Astrocyte of the cerebellum (primary cell): Measurements from ENCODE around the gene SMYD2.

Experiments
- DNase-seq: peaks from one replicate; pipeline ENCODE4 v3.0.0-alpha.2; 2011; ENCODE audit warnings: low read depth
- H3K4me3 ChIP-seq: 2 replicates; pipeline ENCODE4 v1.5.1; 2011; ENCODE audit warnings: mild to moderate bottlenecking, low read depth, low read length, moderate library complexity
- in situ Hi-C: cut with HindIII; loops from 2 replicates; pipeline ENCODE4 v1.10.0; 2017; ENCODE audit warnings: low sequenced_read_pairs
- TF ChIP-seq, protein P1 (sequence below): IDR thresholded peaks from 2 replicates; pipeline ENCODE4 v1.5.1; 2012; ENCODE audit warnings: low read length, low read depth, moderate library complexity, mild to moderate bottlenecking; ENCODE audit errors: missing control alignments

SMYD2 gene

DNA sequence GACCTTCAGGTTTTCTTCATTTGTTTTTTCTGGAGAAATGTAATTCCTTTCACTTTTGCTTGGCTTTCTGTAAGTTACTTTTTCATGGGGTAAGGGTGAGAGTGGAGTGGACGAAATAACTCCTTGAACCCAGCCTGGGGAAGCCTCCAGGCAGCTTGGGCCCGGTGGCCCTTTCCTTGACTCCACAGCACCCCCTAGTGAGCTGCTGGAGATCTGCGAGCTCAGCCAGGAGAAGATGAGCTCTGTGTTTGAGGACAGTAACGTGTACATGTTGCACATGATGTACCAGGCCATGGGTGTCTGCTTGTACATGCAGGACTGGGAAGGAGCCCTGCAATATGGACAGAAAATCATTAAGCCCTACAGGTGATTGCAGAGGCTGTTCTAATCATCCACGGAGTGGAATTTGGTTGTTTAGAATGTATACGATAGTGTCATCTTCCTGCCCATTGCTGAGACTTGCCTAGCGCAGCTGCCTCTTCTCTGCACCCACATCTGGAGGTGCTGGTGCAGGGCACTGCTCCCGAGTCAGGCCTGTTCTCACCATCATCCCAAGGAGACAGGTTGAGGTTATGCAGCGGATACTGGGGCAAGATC, 51.0 kb downstream of the SMYD2 start:
- TF ChIP-seq, protein P1, sequence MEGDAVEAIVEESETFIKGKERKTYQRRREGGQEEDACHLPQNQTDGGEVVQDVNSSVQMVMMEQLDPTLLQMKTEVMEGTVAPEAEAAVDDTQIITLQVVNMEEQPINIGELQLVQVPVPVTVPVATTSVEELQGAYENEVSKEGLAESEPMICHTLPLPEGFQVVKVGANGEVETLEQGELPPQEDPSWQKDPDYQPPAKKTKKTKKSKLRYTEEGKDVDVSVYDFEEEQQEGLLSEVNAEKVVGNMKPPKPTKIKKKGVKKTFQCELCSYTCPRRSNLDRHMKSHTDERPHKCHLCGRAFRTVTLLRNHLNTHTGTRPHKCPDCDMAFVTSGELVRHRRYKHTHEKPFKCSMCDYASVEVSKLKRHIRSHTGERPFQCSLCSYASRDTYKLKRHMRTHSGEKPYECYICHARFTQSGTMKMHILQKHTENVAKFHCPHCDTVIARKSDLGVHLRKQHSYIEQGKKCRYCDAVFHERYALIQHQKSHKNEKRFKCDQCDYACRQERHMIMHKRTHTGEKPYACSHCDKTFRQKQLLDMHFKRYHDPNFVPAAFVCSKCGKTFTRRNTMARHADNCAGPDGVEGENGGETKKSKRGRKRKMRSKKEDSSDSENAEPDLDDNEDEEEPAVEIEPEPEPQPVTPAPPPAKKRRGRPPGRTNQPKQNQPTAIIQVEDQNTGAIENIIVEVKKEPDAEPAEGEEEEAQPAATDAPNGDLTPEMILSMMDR = peak; percentile 90
- in situ Hi-C loops = loop anchor here (25.0 kb wide), 2 partner anchors 255 to 1245 kb away; no protein-coding TSS in a partner anchor
- no peak for DNase-seq
- H3K4me3 ChIP-seq = no peak overlapping the region

DNA sequence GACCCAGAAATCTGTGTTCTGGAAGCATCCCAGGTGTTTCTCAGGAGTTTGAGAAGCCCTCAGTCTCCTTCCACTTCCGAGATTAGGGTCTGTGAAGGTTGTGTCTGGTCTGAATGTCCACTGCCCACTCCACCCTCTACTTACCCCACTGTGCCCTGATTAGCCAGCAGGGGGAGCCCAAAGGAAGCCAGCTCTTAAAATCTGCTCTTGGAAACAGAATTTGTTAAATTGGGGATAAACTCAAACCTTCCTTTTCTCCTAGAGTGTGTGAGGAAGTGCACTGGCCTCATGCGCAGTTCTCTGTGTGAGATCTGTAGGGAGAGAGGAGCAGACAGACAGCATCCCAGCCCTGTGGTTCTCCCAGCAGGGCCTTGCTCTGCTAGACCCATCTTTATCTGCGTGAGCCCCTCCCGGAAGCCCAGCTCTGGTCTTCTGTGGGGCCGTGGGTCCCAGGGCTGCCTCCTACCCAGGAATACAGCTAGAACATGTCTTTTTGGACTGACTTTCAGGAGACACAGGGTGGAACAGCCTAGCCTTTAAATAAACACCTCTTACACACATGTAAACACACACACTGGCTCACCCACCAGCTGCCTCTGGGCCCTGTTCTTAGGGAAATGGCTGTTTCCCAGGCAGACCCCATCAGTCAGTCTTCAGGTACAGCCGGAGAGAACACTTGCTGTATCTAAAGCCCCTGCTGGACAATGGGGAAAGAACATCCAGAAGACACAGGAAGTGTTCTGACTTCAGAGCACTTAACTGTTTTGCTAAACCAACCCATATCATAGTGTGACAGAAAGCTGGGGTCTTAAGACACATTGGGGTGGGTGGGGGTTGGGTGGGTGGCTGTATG, 52.2 kb downstream of the SMYD2 start:
- DNase-seq = peak; percentile 45
- in situ Hi-C loops = loop anchor here (25.0 kb wide), 2 partner anchors 254 to 1246 kb away; no protein-coding TSS in a partner anchor
- TF ChIP-seq, protein P1 = peak; percentile 94
- H3K4me3 ChIP-seq = no peak overlapping the region

DNA sequence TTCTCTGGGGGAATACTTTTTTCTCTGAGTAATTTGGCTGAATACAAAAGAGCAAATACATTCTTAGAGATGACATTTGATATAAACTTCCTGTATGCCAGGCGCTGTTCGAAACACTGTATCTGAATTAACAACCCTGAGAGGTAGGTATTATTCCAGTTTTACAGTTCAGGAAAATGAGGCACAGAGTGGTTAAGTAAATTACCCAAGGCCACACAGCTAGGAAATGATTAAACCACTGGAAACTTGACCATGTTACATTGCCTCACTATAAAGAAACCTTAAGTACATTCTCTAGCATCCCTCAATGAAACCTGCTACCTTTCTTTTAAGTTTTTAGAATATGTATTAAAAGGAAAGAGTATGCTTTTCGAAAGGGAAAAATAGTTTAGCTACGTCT, 54.6 kb downstream of the SMYD2 start:
- in situ Hi-C loops = loop anchor here (25.0 kb wide), 2 partner anchors 252 to 1248 kb away; no protein-coding TSS in a partner anchor
- H3K4me3 ChIP-seq = no peak overlapping the region
- DNase-seq = no peak
- TF ChIP-seq, protein P1 = no peak

DNA sequence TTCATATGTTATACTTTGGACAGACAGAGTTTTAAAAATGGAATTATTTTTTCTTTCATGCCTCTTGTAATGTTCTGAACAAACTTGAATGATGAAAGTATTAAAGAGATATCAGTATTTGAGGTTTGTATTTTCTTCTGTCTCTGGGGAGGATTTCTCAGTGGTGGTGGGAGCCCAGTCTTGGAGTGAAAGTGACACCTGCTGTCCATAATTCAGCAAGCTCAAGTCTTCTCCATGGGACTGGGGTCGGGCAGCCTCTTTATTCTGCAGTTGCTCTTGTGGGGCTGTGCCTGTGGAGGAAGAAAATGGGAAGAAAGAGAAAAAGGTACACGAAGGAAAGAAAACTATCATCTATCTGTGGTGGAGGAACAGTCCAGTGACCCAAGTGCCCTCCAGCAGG, 56.1 kb downstream of the SMYD2 start:
- in situ Hi-C loops = loop anchor here (25.0 kb wide), 2 partner anchors 250 to 1250 kb away; no protein-coding TSS in a partner anchor
- TF ChIP-seq, protein P1 = no peak
- DNase-seq = no peak
- no peak overlapping the region for H3K4me3 ChIP-seq

DNA sequence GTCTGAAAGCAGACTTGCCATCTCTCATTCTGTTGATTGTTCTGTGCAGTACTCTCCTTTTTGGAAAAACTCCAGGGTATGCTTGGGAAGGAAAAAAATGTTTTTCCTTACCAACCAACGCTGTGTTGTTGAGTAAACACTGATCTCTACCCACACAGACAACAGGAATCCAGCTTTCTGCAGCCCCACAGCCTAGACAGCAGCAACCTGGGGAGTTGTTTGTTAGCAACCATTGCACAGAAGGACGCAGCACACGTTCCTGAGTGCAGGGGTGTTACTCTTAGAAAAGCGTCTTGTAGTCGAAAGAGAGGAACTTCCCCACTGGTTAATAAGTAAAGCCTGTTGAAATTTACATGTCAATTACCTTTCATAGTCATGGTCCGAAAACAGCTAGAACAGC, 56.6 kb downstream of the SMYD2 start:
- H3K4me3 ChIP-seq = no peak overlapping the region
- in situ Hi-C loops = loop anchor here (25.0 kb wide), 2 partner anchors 250 to 1250 kb away; no protein-coding TSS in a partner anchor
- DNase-seq = peak; percentile 65
- TF ChIP-seq, protein P1 = no peak

DNA sequence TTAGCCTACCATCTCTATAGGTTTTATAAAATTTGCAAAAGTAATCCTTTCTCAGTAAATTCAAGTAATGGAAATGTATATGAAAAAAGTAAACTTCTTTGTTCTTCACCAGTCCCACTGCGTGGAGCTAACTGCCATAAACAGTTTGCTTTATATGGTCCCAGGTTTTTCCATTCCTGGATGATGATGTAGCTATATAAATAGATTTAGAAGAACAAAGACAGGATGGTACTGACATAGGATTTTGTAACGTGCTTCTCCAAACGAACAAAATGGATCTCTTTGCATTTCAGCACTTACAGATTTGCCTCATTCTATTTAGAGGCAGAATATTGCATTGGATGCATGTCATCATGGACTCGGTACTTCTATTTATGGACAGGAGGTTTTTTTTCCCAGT, 57.3 kb downstream of the SMYD2 start:
- in situ Hi-C loops = loop anchor here (25.0 kb wide), 2 partner anchors 249 to 1251 kb away; no protein-coding TSS in a partner anchor
- TF ChIP-seq, protein P1 = no peak
- DNase-seq = no peak
- H3K4me3 ChIP-seq = no peak overlapping the region
